CD4-positive, alpha-beta T cell (primary cell): ENCODE data around the gene DNAAF5. TPM values are rescaled to one million over a fixed set of nuclear protein-coding genes. Genes with fewer than 3 reads are reported as not detected.

Experiments
- ATAC-seq: fragments of 200-7000 bp; cut with Tn5 transposase; one replicate; pipeline ENCODE4 v1.10.0; 2022; ENCODE audit warnings: mild to moderate bottlenecking; ENCODE audit not compliant: poor library complexity
- CTCF ChIA-PET: fragments of 350-600 bp; sonication (Branson Sonifier 250); formaldehyde crosslinking; loops from one replicate; lab custom pipeline; 2021; ENCODE audit warnings: antibody characterized with exemption, inconsistent platforms; lab: Charles Lee
- POLR2A ChIA-PET: fragments of 350-600 bp; sonication (Branson Sonifier 250); formaldehyde crosslinking; loops from one replicate; lab custom pipeline; 2021; ENCODE audit warnings: antibody characterized with exemption, inconsistent platforms; lab: Charles Lee
- DNase-seq, 14 experiments: peaks; one replicate each; pipeline ENCODE4 v3.0.0-alpha.2; 2013 to 2020; ENCODE audit warnings: mixed read lengths in 2 of 14
- H3K27ac ChIP-seq, 2 donors: one replicate each; pipeline versions ENCODE4 v1.5.1 to v1.7.0; 2013; ENCODE audit warnings: low read length in 2 of 2, low read depth in 1 of 2, mild to moderate bottlenecking in 1 of 2
- H3K27me3 ChIP-seq, 2 experiments: 1 replicate in 1 of 2; 2 replicates in 1 of 2; pipeline versions ENCODE4 v1.6.1 to v1.7.0; 2013; ENCODE audit warnings: low read length in 2 of 2, control low read depth in 1 of 2, mild to moderate bottlenecking in 1 of 2, moderate library complexity in 1 of 2; ENCODE audit not compliant: insufficient read depth in 2 of 2, control insufficient read depth in 1 of 2
- H3K36me3 ChIP-seq: one replicate; pipeline ENCODE4 v1.6.1; 2013; ENCODE audit warnings: low read length, control low read depth; ENCODE audit not compliant: insufficient read depth
- H3K4me1 ChIP-seq: one replicate; pipeline ENCODE4 v1.6.1; 2013; ENCODE audit warnings: low read length, control low read depth; ENCODE audit not compliant: insufficient read depth
- H3K4me3 ChIP-seq: one replicate; pipeline ENCODE4 v1.5.1; 2013; ENCODE audit warnings: mild to moderate bottlenecking, low read length, moderate library complexity
- H3K9me3 ChIP-seq, 2 experiments: 1 replicate in 1 of 2; 2 replicates in 1 of 2; pipeline versions ENCODE4 v1.6.1 to v1.7.0; 2013; ENCODE audit warnings: low read length in 2 of 2, mild to moderate bottlenecking in 2 of 2, control low read depth in 1 of 2, moderate library complexity in 1 of 2; ENCODE audit not compliant: control insufficient read depth in 1 of 2, insufficient read depth in 1 of 2
- H3K27ac Mint-ChIP-seq: one replicate; pipeline ENCODE4 v1.8.0; 2020; ENCODE audit warnings: mixed read lengths
- H3K27me3 Mint-ChIP-seq: one replicate; pipeline ENCODE4 v1.8.0; 2021; ENCODE audit warnings: mixed read lengths
- H3K36me3 Mint-ChIP-seq: one replicate; pipeline ENCODE4 v1.8.0; 2021; ENCODE audit warnings: low read depth, mixed read lengths
- H3K4me1 Mint-ChIP-seq: one replicate; pipeline ENCODE4 v1.8.0; 2021; ENCODE audit warnings: low read depth, mixed read lengths
- H3K4me3 Mint-ChIP-seq: one replicate; pipeline ENCODE4 v1.8.0; 2020; ENCODE audit warnings: mild to moderate bottlenecking, mixed read lengths
- H3K9me3 Mint-ChIP-seq: one replicate; pipeline ENCODE4 v1.8.0; 2020; ENCODE audit warnings: mixed read lengths
- intact Hi-C, 2 experiments: fragments of 100-400 bp; cut with DNase I in 1 of 2; cut with micrococcal nuclease in 1 of 2; formaldehyde crosslinking; loops; one replicate each; pipeline versions ENCODE4 v1.15.1 to v1.9.0; 2023 to 2025; cut with DNase I, micrococcal nuclease
- total RNA-seq, 174 experiments: library from RNA in 2 of 174; stranded (reverse) in 2 of 174; gene quantifications; one replicate each; pipeline ENCODE4 v1.2.3 and lab custom pipeline; 2021 to 2026
- TF ChIP-seq, protein P1 (sequence below): fragments of 200-600 bp; IDR thresholded peaks from one replicate; pipeline ENCODE4 v1.8.0; 2022; ENCODE audit warnings: antibody characterized with exemption, mild to moderate bottlenecking

Gene DNAAF5
- total RNA-seq, 2 experiments from 2014 or later = 4.8 to 6.1 TPM

DNA sequence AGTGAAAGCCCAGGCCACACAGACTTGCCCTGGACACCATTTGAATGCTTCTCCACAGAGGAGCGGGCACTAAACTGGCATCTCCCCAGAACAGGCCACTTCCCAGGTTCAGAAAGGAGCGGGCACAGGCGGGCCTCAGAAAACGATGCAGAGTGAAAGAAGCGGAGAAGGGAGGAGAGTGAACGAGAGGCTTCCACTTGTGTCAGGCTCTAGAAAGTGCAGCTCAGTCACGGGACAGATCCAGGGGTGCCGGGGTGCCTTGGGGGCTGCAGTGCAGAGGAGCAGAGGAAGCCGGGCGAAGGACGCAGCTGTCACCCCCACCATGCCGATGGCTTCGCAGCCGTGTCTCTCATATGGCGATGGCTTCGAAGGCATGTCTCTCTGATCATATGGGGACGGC, 26.7 kb downstream of the DNAAF5 start:
- H3K4me3 ChIP-seq = no peak overlapping the region
- Mint-ChIP-seq H3K36me3 (peaks cover 26% of the 10 kb centered on the region), H3K27me3 (no peaks in the 10 kb centered on the region), H3K9me3 (no peaks in the 10 kb centered on the region), H3K4me1 (no peaks in the 10 kb centered on the region), H3K27ac (no peak overlapping the region), H3K4me3 (no peak overlapping the region)
- H3K27me3 ChIP-seq = no peaks in the 10 kb centered on the region
- ChIA-PET POLR2A (no interaction called here), CTCF (no interaction called here)
- no peak overlapping the region for H3K27ac ChIP-seq
- DNase-seq (no peak), ATAC-seq (no peak)
- TF ChIP-seq, protein P1, sequence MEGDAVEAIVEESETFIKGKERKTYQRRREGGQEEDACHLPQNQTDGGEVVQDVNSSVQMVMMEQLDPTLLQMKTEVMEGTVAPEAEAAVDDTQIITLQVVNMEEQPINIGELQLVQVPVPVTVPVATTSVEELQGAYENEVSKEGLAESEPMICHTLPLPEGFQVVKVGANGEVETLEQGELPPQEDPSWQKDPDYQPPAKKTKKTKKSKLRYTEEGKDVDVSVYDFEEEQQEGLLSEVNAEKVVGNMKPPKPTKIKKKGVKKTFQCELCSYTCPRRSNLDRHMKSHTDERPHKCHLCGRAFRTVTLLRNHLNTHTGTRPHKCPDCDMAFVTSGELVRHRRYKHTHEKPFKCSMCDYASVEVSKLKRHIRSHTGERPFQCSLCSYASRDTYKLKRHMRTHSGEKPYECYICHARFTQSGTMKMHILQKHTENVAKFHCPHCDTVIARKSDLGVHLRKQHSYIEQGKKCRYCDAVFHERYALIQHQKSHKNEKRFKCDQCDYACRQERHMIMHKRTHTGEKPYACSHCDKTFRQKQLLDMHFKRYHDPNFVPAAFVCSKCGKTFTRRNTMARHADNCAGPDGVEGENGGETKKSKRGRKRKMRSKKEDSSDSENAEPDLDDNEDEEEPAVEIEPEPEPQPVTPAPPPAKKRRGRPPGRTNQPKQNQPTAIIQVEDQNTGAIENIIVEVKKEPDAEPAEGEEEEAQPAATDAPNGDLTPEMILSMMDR = no peak
- intact Hi-C loops = no loop called here
- no peaks in the 10 kb centered on the region for H3K9me3 ChIP-seq
- H3K36me3 ChIP-seq = peaks cover 38% of the 10 kb centered on the region
- H3K4me1 ChIP-seq = no peaks in the 10 kb centered on the region

DNA sequence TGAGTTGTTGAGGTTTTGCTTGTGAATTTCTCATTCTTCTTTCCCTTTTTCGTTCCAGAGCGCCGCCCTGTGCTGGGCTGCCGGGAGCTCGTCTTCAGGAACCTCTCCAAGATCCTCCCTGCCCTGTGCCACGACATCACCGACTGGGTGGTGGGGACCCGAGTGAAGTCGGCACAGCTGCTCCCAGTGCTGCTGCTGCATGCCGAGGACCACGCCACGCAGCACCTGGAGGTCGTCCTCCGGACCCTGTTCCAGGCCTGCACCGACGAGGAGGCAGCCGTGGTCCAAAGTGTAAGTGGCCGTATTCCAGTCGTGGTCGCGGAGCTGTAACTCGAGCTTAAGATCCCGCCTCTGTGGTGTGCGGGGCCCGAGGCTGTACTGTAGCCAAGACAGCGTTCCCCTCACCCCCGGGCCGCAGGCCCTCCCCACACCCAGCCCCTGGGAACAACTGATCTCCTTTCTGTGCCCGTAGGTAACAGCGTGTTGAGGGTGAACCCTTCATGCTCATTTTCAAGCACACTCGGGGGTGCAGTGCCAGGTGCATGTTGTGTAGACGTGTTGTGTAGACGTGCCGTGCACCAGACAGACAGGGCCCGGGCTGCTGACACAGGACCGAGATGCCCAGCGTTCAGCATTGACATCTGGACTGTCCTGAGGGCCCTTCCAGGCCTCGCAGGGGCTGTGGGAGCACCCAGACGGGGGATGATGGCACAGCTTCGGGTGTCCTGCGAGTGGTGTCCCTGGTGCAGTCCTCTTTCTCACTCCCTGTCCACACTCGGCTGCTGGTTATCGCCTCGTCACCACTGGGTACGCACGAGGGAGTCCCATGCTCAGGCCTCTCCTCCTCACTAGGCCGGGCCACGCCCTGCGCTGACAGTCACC, 28.3 kb downstream of the DNAAF5 start:
- Histone ChIP-seq H3K4me1 (no peaks in the 10 kb centered on the region), H3K27me3 (no peaks in the 10 kb centered on the region), H3K36me3 (peaks cover 38% of the 10 kb centered on the region), H3K4me3 (no peak overlapping the region), H3K9me3 (no peaks in the 10 kb centered on the region), H3K27ac (no peak overlapping the region)
- DNase-seq (no peak), ATAC-seq (no peak)
- POLR2A ChIA-PET = no interaction called here
- H3K4me3 Mint-ChIP-seq = no peak overlapping the region
- no peak overlapping the region for H3K27ac Mint-ChIP-seq
- no peaks in the 10 kb centered on the region for H3K9me3 Mint-ChIP-seq
- H3K36me3 Mint-ChIP-seq = peaks cover 39% of the 10 kb centered on the region
- H3K27me3 Mint-ChIP-seq = no peaks in the 10 kb centered on the region
- intact Hi-C loops = no loop called here
- CTCF ChIA-PET = no interaction called here
- no peaks in the 10 kb centered on the region for H3K4me1 Mint-ChIP-seq
- TF ChIP-seq, protein P1 = no peak

DNA sequence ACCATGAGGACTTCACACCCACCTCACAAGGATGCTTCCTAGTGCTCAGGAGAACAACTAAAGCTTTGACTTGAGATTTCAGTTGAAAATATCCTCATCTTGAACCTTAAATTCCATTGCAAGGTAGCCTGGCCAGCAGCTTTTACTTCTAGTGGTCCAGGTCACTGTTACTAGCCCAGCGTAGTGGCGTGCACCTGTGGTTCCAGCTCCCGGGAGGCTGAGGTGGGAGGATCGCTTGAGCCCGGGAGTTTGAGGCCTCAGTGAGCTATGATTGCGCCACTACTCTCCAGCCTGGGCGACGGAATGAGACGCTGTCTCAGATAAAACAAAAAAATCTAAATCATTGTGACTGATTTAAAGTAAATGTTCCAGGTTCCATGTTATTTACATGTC, 28.9 kb downstream of the DNAAF5 start:
- H3K36me3 ChIP-seq = peaks cover 36% of the 10 kb centered on the region
- H3K27ac ChIP-seq = no peak overlapping the region
- no peak for ATAC-seq
- H3K4me3 ChIP-seq = no peak overlapping the region
- H3K36me3 Mint-ChIP-seq = peaks cover 45% of the 10 kb centered on the region
- intact Hi-C loops = no loop called here
- H3K9me3 Mint-ChIP-seq = no peaks in the 10 kb centered on the region
- TF ChIP-seq, protein P1 = no peak
- H3K4me1 ChIP-seq = no peaks in the 10 kb centered on the region
- CTCF ChIA-PET = no interaction called here
- H3K27me3 Mint-ChIP-seq = no peaks in the 10 kb centered on the region
- H3K9me3 ChIP-seq = no peaks in the 10 kb centered on the region
- H3K27ac Mint-ChIP-seq = no peak overlapping the region
- H3K27me3 ChIP-seq = no peaks in the 10 kb centered on the region
- H3K4me1 Mint-ChIP-seq = no peaks in the 10 kb centered on the region
- no peak for DNase-seq
- POLR2A ChIA-PET = no interaction called here
- H3K4me3 Mint-ChIP-seq = no peak overlapping the region
